HPDE6-E6E7 (cell line): Measurements from ENCODE around the gene LRBA.
A peak's percentile ranks its signal among the peaks of the same experiment; 100 is the strongest.

ENCODE experiments used
- DNase-seq: peaks from one replicate; pipeline ENCODE4 v3.0.0; 2011; ENCODE audit warnings: missing footprints; ENCODE audit errors: extremely low spot score

The LRBA gene

GRCh38 chr4:150283689-150284088 is 731.4 kb downstream of the LRBA start:
- DNase-seq = no peak

- no peak for DNase-seq
These were observed 734.1 kb downstream of the LRBA start for GRCh38 chr4:150280975-150281374.

DNA sequence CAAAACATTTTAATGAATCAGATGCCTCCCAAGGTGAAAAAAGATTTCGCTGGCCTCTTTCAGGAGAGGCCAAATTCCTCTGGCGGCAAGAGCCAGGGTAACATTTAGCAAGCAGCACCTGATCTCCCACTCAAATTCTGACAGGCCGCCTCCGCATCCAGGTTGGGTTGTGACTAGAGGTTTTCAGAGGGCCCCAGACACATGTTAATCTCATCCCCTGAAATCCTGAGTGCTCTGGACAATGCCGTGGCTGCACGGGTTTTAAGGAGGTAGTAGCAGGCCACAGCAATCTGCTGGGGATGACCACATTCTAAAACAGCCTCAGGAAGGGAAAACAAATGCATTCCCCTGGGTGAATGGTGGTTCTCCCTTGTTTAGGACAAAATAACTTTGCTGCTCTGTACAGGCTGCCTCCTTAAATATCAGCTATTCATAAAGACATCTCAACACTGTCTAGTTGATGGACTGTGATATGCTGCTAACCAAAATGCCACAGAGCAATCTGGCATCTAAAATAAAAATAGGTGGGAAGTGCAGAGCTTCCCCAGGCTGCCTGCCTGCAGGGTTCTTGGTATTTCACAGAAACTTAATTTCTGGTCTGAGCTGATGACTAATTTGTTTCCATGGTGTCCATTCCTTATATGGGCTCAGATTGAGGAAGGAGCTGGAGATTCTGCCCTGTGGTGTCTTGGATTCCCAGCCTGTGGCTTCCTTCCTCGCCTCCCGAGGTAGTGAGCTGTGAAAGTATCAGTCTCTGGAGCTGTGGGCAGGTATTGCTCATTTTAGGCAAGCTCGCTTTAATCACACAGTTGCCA is 734.8 kb downstream of the LRBA start:
- peak; percentile 71 for DNase-seq

DNA sequence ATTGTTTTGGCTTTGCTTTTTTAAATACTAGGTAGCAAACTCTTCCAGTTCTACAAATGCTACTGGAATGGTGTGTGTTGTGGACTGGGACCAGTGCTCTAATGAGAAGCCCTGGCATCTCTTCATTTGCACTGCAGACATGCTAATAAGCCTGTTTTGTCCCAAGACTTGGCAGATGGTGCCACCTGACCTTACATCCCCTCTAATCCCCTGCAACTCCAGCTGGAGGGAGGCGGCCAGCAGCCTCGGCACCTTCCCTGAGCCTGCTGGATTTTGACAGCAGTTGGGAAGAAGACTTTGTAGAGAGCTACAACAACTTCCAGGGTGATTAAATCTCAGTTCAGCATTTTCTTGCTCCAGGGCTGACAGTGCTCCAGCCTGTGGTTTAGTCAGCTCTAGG is 736.9 kb downstream of the LRBA start:
- DNase-seq = no peak

DNA sequence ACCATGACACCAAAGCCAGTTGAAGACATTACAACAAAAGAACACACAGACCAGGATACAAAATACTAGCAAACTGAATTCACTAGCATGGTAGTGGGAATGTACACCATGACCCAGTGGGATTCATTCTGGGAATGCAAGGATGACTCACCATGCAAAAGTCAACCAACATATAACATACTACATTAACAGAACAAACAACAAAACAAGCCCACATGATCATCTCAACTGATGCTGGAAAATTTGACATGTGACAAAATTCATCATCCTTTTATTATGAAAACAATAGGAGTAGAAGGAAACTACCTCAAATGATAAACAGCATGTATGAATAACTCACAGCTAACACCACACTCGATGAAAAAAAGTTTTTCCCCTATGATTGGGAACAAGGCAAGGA is 746.6 kb downstream of the LRBA start:
- no peak for DNase-seq

DNA sequence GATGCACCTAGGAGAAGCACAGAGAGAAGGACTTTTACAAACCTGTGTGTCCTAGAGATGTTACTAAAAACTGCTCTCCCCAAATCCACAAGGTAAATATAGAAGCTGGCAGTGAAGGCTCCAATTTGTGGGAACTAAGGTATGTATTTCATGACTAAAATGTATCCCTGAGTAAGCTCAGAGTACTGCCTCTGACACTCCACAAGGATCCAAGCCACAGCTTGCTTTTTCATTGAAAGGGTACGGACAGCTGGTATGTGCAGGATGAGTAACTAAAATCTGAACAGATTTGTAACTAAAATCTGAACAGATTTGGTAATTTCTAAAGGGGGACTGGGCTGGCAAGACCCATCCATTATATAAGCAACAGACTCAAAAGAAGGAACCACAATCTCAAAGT is 749.3 kb downstream of the LRBA start:
- DNase-seq = no peak

GRCh38 chr4:150264595-150265161 is 750.4 kb downstream of the LRBA start:
- DNase-seq = no peak

- DNase-seq = no peak
These were observed 752.5 kb downstream of the LRBA start for GRCh38 chr4:150262611-150263010.

DNA sequence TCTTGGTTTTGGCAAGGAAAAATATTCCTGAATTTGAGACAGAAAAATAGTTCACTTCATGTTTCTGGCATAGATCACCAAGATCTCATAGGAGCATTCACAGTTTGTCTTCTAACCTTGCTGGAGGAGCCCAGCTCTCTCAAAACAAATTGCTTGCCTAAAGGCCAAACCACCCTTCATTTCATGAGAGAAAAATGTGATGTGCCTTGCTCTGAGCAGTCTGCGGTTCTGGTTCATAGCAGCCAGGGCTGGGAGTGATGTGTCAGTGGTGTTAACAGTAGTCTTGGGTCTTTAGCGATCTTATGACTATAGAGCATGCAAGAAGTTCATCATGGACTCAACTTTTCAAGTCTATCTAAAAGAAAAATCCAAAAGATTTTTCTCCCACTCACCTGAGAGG is 753.5 kb downstream of the LRBA start:
- DNase-seq = no peak

DNA sequence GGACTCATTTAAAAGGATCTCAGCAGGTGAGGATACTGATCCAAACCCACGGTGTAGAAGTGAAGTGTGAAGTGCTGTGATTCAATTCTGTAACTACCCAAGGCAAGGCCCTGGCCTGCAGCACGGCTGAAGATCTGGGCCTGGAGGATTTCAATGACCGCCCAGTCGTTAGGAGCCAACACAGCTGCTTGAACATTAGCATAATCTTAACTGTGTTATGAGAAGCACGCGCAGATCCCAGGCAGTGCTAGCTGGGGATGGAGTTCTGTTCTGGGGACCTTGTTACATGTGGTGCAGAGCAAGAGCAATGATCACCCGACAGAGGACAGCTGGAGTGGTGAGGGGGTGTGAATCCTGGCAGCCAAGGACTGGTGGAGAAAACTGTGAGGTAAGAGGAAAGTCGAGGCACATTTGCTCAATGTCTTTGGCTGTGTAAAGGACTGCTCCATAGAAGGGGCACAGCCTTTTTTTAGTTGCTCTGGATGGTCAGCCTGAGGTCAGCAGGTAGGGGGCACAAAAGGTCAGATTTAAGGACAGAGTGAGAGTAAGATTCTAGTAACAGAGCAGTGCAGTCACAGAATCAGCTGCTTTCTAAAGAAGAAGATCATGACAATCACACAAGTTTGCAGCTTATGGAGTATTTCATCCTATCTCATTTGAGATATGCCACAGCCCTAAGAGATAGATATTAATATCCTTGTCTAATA is 755.1 kb downstream of the LRBA start:
- no peak for DNase-seq

DNA sequence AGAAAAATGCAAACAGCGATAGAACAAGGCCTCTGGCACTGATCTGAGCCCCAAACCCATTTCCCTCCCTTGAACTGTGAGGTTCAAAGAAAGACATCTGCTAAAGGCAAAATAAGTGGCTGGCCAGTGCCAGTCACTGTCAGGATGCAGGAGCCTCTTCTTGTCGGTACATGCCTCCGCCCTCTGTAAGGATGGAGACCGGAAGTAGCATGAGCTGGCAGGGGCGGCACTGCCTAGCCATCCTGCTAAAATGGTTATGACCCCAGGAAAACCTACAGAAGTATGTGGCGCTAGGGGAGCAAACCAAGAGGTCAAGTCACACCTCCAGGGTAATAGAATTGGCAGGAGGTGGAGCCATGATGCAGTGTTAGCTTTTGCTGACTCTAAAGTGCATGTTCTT is 756.5 kb downstream of the LRBA start:
- DNase-seq = peak; percentile 65

DNA sequence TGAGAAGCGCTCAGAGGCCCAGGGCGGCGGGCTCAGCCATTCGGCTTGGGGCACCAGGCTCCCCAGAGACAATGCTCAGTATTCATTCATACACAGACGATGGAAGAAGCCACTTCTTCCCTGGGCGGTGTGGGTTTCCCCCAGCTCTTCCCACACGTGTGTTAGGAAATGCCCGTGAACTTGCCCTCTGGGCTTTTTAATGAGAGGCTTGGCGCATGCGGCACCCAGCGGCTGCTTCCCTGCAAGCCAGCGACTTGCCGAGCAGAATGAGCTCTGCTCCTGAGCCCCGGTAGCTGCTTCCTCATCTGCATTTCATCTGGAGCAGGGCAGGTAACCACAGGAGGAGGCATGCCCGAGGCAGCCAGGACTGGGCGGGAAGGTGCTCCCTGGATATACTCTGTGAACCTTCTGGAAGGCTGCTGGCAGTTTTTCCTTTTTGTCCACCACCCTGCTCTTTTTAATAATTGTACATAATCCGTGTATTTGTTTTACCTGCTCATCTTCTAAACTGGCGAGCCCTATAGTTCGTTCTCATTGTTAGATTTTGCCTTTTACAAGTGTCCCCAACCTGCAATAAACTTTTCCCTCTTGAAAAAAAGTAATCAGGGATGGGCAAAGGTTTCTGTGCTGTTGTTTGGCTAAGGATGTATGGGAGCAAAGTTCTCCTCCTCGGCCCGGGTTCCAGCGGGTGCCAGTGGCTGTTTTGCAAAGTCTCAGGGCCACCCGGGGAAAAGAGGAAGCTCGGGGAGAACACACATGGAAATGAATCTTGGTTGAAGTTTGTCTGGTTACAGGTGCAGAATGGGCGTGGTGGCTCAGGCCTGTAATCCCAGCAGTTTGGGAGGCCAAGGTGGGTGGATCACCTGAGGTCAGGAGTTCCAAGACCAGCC is 758.0 kb downstream of the LRBA start:
- peak; percentile 79 for DNase-seq

DNA sequence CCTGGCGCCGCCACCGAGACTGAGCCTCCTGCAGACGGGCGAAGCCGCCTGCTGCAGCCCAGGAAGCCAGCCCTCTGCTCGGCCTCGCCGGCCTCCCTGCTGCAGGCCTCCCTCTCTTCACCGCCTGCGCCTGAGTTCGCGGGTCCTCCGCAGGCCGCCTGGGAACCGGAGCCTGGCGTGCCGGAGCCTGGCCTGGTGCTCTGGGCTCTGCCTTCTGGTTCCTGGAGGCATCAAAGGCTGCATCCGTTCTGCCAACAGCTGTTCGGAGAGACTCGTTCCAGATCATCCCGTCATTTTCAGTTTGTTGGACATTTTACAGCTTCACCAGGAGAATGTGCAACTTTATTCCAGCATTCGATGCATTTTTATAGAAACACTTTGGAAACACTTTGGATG is 758.9 kb downstream of the LRBA start:
- DNase-seq = no peak

DNA sequence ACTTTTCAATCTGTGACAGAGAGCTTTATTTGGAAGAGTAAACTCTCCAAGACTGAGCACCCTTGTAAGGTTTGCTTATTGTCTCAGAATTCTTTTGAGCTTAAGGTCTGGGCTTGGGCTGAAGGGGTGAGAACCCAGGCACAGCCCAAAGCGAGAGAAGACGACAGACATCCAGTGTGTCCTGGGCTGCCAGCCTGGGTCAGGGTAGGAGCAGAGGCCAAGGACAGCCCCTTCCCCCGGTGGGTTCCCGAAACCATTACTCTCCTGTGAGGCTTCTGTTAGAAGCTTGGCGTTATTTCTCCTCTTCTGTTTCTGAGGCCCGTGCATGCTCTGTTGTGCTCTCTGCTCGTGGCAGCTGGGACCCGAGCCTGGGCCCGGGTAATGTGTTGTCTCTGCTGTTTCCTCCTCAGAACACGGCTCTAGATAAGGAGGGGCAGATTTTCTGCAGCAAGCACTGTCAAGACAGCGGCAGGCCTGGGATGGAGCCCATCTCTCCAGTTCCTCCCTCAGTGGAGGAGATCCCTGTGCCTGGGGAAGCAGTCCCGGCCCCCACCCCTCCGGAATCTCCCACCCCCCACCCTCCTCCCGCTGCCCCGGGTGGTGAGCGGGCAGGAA is 759.4 kb downstream of the LRBA start:
- DNase-seq = no peak

- no peak for DNase-seq
These were observed 761.0 kb downstream of the LRBA start for GRCh38 chr4:150253965-150254630.

GRCh38 chr4:150253416-150253815 is 761.7 kb downstream of the LRBA start:
- no peak for DNase-seq

DNA sequence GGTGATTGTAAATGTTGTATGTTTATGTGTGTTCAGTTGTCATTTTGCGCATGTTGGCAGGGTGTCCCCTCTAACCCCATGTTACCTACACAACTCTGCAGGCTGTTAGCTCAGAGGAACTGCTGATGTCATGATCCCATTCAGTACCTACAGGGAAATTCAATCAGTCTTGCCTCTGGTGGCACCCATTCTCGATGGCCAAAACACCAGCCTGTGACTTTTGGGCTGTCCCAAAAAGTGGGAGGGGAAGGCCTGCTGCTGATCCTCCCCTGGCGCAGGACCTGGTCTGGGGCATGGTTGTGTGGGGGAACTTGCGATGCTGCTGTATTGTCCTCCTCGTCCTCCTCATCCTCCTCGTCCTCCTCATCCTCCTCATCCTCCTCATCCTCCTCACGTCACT is 762.3 kb downstream of the LRBA start:
- no peak for DNase-seq

GRCh38 chr4:150252306-150252705 is 762.8 kb downstream of the LRBA start:
- DNase-seq = no peak

DNA sequence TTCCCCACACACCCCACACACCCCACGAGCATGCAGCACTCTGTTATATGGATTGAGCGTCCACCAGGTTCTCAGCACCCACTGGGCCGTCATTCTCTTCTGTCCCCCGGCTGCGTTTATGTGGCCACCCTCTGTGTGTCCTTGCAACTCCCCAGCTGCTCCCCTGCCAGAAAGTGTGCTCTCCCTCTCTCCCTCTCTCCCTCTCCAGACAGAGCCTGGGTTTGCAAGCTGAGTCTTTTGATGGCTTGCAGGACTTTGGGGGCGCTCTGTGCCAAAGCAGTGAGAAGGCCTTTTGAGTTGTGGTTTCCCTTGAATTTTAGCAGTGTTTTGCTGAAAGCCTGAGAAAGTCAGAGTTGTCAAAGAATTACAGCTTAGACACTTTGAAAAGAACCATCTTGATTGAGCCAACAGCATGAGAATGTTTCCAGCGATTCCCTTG is 763.3 kb downstream of the LRBA start:
- DNase-seq = no peak

DNA sequence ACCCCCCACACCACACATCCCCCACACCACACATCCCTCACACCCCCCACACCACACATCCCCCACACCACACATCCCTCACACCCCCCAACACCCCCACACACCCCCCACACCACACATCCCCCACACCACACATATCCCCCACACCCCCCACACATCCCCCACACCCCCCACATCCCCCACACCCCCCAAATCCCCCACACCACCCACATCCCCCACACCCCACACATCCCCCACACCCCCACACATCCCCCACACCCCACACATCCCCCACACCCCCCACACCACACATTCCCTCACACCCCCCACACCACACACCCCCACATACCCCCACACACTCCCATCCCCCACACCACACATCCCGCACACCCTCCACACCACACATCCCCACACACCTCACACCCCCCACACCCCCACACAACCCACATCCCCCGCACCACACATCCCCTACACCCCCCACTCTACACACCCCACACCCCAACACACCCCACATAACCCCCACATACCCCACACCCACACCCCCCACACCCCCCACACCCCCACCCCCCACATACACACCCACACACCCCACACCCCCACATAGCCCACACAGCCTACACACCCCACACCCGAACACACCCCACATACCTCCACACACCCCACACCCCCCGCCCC is 764.0 kb downstream of the LRBA start:
- no peak for DNase-seq
